CD4-positive, alpha-beta T cell treated with Interleukin-2 at 100 ng/mL for 4 hours (primary cell): ENCODE measurements around the gene SLC25A38.
"Not testable (repeated sequence)": the region's sequence is repeated elsewhere in the genome, so short reads cannot be mapped to it uniquely, and the experiment has no call there.

ENCODE experiments used
- DNase-seq: peaks from one replicate; pipeline ENCODE4 v3.0.0-alpha.2; 2020; ENCODE audit warnings: low spot score

SLC25A38 gene

GRCh38 chr3:39407773-39408492, 24.8 kb downstream of the SLC25A38 start:
- DNase-seq: no peak

GRCh38 chr3:39408493-39409372, 25.6 kb downstream of the SLC25A38 start:
- DNase-seq: peak; percentile 30

GRCh38 chr3:39409514-39410136, 26.5 kb downstream of the SLC25A38 start:
- no peak for DNase-seq

GRCh38 chr3:39410893-39411292, 27.7 kb downstream of the SLC25A38 start:
- no peak for DNase-seq

GRCh38 chr3:39412668-39413260, 29.6 kb downstream of the SLC25A38 start:
- no peak for DNase-seq

- DNase-seq: no peak
These were observed 30.7 kb downstream of the SLC25A38 start for GRCh38 chr3:39413691-39414420.

GRCh38 chr3:39414421-39414907, 31.3 kb downstream of the SLC25A38 start:
- no peak for DNase-seq

- not testable (repeated sequence) for DNase-seq
These were observed 32.1 kb downstream of the SLC25A38 start for GRCh38 chr3:39415302-39415701.

- no peak for DNase-seq
These were observed 32.8 kb downstream of the SLC25A38 start for GRCh38 chr3:39415983-39416382.

- DNase-seq: not testable (repeated sequence)
These were observed 33.8 kb downstream of the SLC25A38 start for GRCh38 chr3:39416998-39417397.

GRCh38 chr3:39418556-39419225, 35.5 kb downstream of the SLC25A38 start:
- DNase-seq: not testable (repeated sequence)

- no peak for DNase-seq
These were observed 36.7 kb downstream of the SLC25A38 start for GRCh38 chr3:39419742-39420315.

- DNase-seq: no peak
These were observed 37.4 kb downstream of the SLC25A38 start for GRCh38 chr3:39420543-39420942.

GRCh38 chr3:39423436-39423970, 40.3 kb downstream of the SLC25A38 start:
- DNase-seq: no peak

GRCh38 chr3:39426312-39426711, 43.1 kb downstream of the SLC25A38 start:
- no peak for DNase-seq

- no peak for DNase-seq
These were observed 44.3 kb downstream of the SLC25A38 start for GRCh38 chr3:39427506-39427905.

GRCh38 chr3:39428745-39429201, 45.6 kb downstream of the SLC25A38 start:
- no peak for DNase-seq

- DNase-seq: no peak
These were observed 46.3 kb downstream of the SLC25A38 start for GRCh38 chr3:39429466-39429865.

- no peak for DNase-seq
These were observed 49.2 kb downstream of the SLC25A38 start for GRCh38 chr3:39432342-39432741.

- no peak for DNase-seq
These were observed 50.5 kb downstream of the SLC25A38 start for GRCh38 chr3:39433642-39434041.
